Measurements from ENCODE around the gene MECR.

MECR gene

DNA sequence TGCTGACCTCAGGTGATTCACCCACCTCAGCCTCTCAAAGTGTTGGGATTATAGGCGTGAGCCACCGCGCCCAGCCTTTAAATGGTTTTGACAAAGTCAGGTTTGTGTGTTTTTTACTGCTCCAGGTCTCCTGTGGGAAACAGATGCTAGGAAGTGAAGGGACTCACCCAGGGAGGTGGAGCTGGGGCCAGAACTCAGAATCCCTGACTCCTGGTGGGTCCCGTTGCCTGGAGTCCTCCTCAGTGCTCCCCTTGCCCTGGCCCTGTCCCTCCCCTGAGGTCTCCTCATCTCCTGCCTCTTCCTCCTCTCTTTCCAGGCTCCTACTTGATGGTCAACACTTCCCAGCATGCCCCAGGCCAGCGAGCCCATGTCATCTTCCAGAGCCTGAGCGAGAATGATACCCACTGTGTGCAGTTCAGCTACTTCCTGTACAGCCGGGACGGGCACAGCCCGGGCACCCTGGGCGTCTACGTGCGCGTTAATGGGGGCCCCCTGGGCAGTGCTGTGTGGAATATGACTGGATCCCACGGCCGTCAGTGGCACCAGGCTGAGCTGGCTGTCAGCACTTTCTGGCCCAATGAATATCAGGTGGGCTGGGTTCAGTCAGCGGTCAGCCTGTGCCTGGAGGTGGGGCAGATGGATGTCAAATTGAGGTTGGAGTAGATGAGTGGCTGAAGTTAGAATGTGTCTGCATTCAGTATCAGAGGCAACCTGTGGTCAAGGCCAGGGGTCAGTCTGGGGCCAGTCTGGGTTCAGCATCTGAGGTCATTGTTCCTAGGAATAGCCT, 27.6 kb upstream of the MECR start:
- no peak for TF ChIP-seq EZH2 (optimal IDR thresholded peaks at IDR 0.05; ENCODE audit: low read depth, low read length)
- TF ChIP-seq EZH2phosphoT487 (IDR thresholded peaks at IDR 0.05; ENCODE audit: low read length): no peak
- TF ChIP-seq, protein P1, sequence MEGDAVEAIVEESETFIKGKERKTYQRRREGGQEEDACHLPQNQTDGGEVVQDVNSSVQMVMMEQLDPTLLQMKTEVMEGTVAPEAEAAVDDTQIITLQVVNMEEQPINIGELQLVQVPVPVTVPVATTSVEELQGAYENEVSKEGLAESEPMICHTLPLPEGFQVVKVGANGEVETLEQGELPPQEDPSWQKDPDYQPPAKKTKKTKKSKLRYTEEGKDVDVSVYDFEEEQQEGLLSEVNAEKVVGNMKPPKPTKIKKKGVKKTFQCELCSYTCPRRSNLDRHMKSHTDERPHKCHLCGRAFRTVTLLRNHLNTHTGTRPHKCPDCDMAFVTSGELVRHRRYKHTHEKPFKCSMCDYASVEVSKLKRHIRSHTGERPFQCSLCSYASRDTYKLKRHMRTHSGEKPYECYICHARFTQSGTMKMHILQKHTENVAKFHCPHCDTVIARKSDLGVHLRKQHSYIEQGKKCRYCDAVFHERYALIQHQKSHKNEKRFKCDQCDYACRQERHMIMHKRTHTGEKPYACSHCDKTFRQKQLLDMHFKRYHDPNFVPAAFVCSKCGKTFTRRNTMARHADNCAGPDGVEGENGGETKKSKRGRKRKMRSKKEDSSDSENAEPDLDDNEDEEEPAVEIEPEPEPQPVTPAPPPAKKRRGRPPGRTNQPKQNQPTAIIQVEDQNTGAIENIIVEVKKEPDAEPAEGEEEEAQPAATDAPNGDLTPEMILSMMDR (IDR thresholded peaks at IDR 0.05; ENCODE audit: low read length): no peak
- Histone ChIP-seq H3K9ac (ENCODE audit: low read length) (no peak overlapping the region), H3K27me3 (replicated peaks; ENCODE audit: insufficient read depth, low read length) (peaks cover 88% of the 10 kb centered on the region), H3K4me1 (ENCODE audit: low read length) (no peaks in the 10 kb centered on the region), H3K9me2 (replicated peaks; ENCODE audit: insufficient read depth, low read length) (no peaks in the 10 kb centered on the region), H4K20me1 (ENCODE audit: insufficient read depth, low read length) (no peaks in the 10 kb centered on the region), H3K79me2 (ENCODE audit: low read length) (no peaks in the 10 kb centered on the region), H3K27ac (ENCODE audit: low read length) (no peak overlapping the region), H3K36me3 (replicated peaks; ENCODE audit: insufficient read depth, low read length) (no peaks in the 10 kb centered on the region), H3K4me2 (ENCODE audit: low read depth, low read length) (no peak overlapping the region), H3K9me3 (replicated peaks; ENCODE audit: insufficient read depth, low read length) (no peaks in the 10 kb centered on the region), H3K4me3 (ENCODE audit: low read length) (no peak overlapping the region), H3F3A (ENCODE audit: insufficient read depth, low read length) (no peaks in the 10 kb centered on the region), H2AFZ (ENCODE audit: low read length) (no peak overlapping the region)
- DNase-seq: no peak

DNA sequence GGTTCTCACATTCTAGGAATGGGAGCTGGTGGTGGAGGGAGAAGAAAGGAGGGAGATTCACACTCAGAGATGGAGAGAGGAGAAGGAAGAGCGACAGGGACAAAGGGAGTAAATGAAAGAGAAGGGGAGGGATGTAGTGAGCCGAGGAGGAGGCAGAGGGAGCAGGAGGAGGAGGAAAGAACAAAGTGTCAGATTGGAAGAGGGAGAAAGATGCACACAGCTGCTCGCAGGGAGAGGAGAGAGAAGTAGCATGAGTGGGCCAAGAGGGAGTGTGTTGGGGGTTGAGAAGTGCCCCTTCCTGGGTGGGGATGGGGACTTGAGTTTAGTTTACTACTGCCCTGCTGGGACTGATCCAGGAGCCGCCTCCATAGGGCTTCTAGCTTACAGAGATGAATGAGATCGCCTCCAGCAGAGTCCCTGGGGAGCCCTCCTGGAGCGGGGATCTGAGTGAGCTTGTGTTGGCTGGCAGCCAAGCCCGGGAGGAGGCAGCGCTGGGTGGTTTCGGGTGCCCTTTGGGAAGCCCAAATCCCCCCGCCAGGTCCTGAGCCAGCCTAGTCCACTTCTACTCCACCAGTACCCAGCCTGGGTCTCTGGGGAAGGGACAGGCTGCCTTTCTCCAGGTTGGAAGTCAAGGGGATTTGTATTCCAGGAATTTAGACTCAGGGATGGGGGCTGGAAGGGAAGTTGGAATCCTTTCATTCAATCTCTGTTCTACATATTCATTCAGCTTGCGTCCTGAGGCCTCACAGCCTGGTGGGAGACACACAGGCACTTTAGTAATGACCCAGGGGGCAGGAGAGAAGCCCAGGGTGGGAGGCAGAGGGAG, 26.5 kb upstream of the MECR start:
- Histone ChIP-seq H3K4me2 (ENCODE audit: low read depth, low read length) (no peak overlapping the region), H3K4me1 (ENCODE audit: low read length) (no peaks in the 10 kb centered on the region), H3K4me3 (ENCODE audit: low read length) (no peak overlapping the region), H3K27ac (ENCODE audit: low read length) (no peak overlapping the region), H3K36me3 (replicated peaks; ENCODE audit: insufficient read depth, low read length) (no peaks in the 10 kb centered on the region), H3K27me3 (replicated peaks; ENCODE audit: insufficient read depth, low read length) (peaks cover 88% of the 10 kb centered on the region), H3K9me2 (replicated peaks; ENCODE audit: insufficient read depth, low read length) (no peaks in the 10 kb centered on the region), H3F3A (ENCODE audit: insufficient read depth, low read length) (no peaks in the 10 kb centered on the region), H3K9me3 (replicated peaks; ENCODE audit: insufficient read depth, low read length) (no peaks in the 10 kb centered on the region), H2AFZ (ENCODE audit: low read length) (no peak overlapping the region), H3K79me2 (ENCODE audit: low read length) (no peaks in the 10 kb centered on the region), H4K20me1 (ENCODE audit: insufficient read depth, low read length) (no peaks in the 10 kb centered on the region), H3K9ac (ENCODE audit: low read length) (no peak overlapping the region)
- DNase-seq: no peak
- TF ChIP-seq EZH2 (optimal IDR thresholded peaks at IDR 0.05; ENCODE audit: low read depth, low read length) (no peak), EZH2phosphoT487 (IDR thresholded peaks at IDR 0.05; ENCODE audit: low read length) (no peak)
- TF ChIP-seq, protein P1 (IDR thresholded peaks at IDR 0.05; ENCODE audit: low read length): no peak

DNA sequence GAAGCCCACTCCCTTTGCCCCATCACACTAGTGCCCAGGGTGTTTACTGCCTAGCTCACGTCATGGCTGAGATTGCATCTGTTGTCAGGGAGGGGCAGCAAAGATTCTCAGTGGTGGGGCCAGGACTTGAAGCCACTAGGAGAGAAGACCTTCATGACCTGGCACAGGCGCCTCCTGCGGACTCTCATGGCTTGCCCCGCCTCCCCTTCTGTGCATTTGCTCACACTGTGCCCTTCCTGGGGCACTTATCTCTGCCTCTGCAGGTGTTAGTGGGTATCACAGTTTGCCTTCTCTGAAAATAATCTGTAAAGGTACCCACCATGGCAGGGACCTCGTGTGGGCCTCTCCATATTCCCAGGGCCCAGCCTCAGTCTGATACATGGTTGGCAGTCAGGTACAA, 25.7 kb upstream of the MECR start:
- H3K9me2 ChIP-seq (replicated peaks; ENCODE audit: insufficient read depth, low read length): no peaks in the 10 kb centered on the region
- no peaks in the 10 kb centered on the region for H3K36me3 ChIP-seq (replicated peaks; ENCODE audit: insufficient read depth, low read length)
- no peaks in the 10 kb centered on the region for H3K9me3 ChIP-seq (replicated peaks; ENCODE audit: insufficient read depth, low read length)
- H4K20me1 ChIP-seq (ENCODE audit: insufficient read depth, low read length): no peaks in the 10 kb centered on the region
- TF ChIP-seq, protein P1 (IDR thresholded peaks at IDR 0.05; ENCODE audit: low read length): peak; percentile 22
- no peak for TF ChIP-seq EZH2phosphoT487 (IDR thresholded peaks at IDR 0.05; ENCODE audit: low read length)
- TF ChIP-seq EZH2 (optimal IDR thresholded peaks at IDR 0.05; ENCODE audit: low read depth, low read length): no peak
- peaks cover 86% of the 10 kb centered on the region for H3K27me3 ChIP-seq (replicated peaks; ENCODE audit: insufficient read depth, low read length)
- DNase-seq: no peak
- no peak overlapping the region for H3K9ac ChIP-seq (ENCODE audit: low read length)
- no peaks in the 10 kb centered on the region for H3K4me1 ChIP-seq (ENCODE audit: low read length)
- no peak overlapping the region for H3K4me2 ChIP-seq (ENCODE audit: low read depth, low read length)
- H3F3A ChIP-seq (ENCODE audit: insufficient read depth, low read length): no peaks in the 10 kb centered on the region
- H2AFZ ChIP-seq (ENCODE audit: low read length): no peak overlapping the region
- no peak overlapping the region for H3K4me3 ChIP-seq (ENCODE audit: low read length)
- no peak overlapping the region for H3K27ac ChIP-seq (ENCODE audit: low read length)
- no peaks in the 10 kb centered on the region for H3K79me2 ChIP-seq (ENCODE audit: low read length)
